Measurements from ENCODE around the gene NUDT4.

- no peak for TF ChIP-seq CTCF (conservative IDR thresholded peaks at IDR 0.05)
- TF ChIP-seq EZH2 (IDR thresholded peaks at IDR 0.05; ENCODE audit: low read depth), result no peak
Observed at GRCh38 chr12:93429448-93429847, 51.7 kb downstream of the NUDT4 start.

Measured in PC-9 (cell line).